ENCODE results near the gene TTC21A.

The TTC21A gene

DNA sequence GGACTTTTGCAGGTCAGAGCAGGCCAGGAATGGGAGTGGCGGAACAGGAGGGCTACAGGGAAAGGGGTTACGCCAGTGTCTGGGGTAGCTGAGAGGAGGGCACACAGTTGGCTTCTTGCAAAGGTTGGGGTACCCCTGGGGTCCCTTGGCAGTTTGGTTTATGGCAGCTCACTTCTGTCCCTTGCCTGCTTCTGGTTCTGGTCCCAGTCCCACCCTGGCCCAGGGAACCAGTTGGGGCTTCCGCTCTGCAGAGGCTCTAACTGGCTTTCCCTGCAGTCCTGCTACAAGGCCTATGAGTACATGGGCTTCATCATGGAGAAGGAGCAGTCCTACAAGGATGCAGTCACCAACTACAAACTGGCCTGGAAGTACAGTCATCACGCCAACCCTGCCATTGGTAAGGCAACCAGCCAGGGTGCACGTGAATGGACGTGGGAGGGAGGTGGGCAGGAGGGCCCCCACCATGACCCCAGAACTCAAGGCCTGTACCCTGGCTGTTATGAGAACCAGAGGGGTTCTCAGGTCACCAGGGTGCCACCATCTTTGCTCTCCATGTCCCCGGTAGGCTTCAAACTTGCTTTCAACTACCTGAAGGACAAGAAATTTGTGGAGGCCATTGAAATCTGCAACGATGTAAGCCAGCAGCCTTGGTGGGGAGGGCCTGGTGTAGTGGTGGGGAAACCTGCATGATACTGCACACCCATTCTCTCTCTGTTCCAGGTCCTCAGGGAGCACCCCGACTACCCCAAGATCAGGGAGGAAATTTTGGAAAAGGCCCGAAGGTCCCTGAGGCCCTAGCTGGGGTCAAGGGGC, 30.7 kb downstream of the TTC21A start:
- TF ChIP-seq, protein P1, sequence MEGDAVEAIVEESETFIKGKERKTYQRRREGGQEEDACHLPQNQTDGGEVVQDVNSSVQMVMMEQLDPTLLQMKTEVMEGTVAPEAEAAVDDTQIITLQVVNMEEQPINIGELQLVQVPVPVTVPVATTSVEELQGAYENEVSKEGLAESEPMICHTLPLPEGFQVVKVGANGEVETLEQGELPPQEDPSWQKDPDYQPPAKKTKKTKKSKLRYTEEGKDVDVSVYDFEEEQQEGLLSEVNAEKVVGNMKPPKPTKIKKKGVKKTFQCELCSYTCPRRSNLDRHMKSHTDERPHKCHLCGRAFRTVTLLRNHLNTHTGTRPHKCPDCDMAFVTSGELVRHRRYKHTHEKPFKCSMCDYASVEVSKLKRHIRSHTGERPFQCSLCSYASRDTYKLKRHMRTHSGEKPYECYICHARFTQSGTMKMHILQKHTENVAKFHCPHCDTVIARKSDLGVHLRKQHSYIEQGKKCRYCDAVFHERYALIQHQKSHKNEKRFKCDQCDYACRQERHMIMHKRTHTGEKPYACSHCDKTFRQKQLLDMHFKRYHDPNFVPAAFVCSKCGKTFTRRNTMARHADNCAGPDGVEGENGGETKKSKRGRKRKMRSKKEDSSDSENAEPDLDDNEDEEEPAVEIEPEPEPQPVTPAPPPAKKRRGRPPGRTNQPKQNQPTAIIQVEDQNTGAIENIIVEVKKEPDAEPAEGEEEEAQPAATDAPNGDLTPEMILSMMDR (IDR thresholded peaks at IDR 0.05; ENCODE audit: insufficient read depth, low read length, missing control alignments) = no peak
- CTCF ChIA-PET = interaction anchor here (0.9 to 1.3 kb wide), 3 partner anchors 11 to 150 kb away, joined by 5 to 11 read pairs (median 6); no protein-coding TSS in a partner anchor
- DNase-seq (ENCODE audit: low read depth, low spot score) = no peak
- no peak overlapping the region for H3K4me3 ChIP-seq (ENCODE audit: low read depth, low read length)
- POLR2A ChIA-PET = interaction anchor here (1.0 kb wide), 1 partner anchor 13 kb away, joined by 3 read pairs; no protein-coding TSS in a partner anchor

DNA sequence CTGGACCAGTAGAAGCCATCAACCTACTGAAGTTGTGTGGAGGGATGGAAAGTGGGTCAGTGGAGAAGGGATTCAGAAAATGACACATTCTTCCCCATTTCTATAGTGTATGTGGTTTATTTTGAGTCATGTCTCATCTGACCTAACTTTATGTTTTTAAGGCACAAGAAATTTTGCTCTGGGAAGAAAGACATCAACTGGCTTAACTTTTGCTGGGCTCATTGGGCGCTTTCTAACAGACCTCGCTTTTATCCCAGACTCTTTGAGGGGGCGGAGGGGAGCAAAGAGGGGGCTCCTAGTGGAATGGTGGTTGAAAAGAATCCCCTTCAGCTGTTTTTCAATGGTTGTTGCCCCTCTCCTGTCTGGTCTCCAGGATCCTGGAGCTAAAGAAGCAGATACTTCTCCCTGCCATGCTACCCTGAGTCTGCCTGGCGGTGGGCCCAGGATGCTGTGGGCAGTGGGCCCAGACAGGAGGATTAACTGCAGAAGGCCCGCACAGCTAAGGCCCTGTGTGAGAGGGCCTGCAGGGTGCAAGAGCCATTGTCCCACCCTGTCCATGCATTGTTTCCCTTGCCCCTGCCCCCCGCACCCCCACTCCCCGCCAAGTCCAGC, 31.4 kb downstream of the TTC21A start:
- POLR2A ChIA-PET = interaction anchor here (1.0 kb wide), 1 partner anchor 12 kb away, joined by 3 read pairs; no protein-coding TSS in a partner anchor
- CTCF ChIA-PET = interaction anchor here (0.9 to 1.1 kb wide), 2 partner anchors 12 to 149 kb away, joined by 6 to 11 read pairs; no protein-coding TSS in a partner anchor
- TF ChIP-seq, protein P1 (IDR thresholded peaks at IDR 0.05; ENCODE audit: insufficient read depth, low read length, missing control alignments) = no peak
- DNase-seq (ENCODE audit: low read depth, low spot score) = no peak
- H3K4me3 ChIP-seq (ENCODE audit: low read depth, low read length) = no peak overlapping the region

DNA sequence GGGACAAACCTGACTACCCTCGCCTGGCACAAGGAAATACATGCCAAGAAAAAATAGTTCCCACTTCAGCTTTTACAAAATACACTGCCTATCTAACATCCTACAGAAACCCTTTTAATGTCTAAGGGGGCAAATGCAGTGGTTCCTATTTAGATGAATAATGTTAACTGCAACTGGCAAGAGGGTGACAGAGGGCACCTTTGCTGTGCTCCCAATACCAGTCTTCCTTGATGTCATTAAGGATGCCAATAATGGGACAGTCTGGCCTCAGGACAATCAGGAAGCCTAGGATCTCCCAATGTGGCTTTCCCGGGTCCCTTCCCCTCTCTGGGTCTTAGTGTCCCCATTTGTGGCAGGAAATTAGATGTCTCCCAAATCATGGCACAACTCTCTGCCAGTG, 32.0 kb downstream of the TTC21A start:
- ChIA-PET POLR2A (interaction anchor here (1.0 kb wide), 1 partner anchor 12 kb away, joined by 3 read pairs; no protein-coding TSS in a partner anchor), CTCF (interaction anchor here (0.9 to 1.1 kb wide), 3 partner anchors 12 to 149 kb away, joined by 4 to 11 read pairs (median 6); no protein-coding TSS in a partner anchor)
- TF ChIP-seq, protein P1 (IDR thresholded peaks at IDR 0.05; ENCODE audit: insufficient read depth, low read length, missing control alignments) = no peak
- DNase-seq (ENCODE audit: low read depth, low spot score) = no peak
- H3K4me3 ChIP-seq (ENCODE audit: low read depth, low read length) = no peak overlapping the region

DNA sequence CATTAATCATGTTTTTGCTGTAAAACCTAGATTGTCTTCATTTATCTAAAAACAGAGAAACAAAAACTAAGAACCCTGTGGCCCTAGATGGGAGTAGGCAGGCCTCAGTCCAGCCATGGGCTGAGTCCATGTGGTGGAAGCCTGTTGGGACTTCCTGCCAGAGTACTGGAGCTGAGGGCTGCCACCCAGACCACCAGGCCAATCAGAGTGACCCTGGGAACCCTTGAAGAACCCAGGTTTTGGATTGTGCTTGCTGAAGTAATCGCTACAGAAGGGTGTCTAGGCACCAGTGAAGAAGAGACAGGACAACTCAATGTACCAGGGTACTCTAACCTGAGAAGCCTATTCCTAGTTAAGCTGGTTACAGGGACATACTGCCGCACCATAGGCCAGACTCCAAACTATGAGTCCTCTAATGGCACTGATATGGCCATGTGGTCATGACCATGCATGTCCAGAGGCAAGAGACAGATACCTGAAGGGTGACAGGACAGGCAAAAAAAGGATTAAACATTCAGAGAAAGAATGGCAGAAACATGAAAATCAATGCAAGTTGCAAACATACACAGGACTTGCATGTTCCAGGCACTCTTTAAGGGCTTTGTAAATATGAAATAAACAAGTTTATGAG, 33.0 kb downstream of the TTC21A start:
- POLR2A ChIA-PET = no interaction called here
- CTCF ChIA-PET = interaction anchor here (1.0 to 2.3 kb wide), 4 partner anchors 8 to 148 kb away, joined by 3 to 11 read pairs (median 6); no protein-coding TSS in a partner anchor
- TF ChIP-seq, protein P1 (IDR thresholded peaks at IDR 0.05; ENCODE audit: insufficient read depth, low read length, missing control alignments) = no peak
- H3K4me3 ChIP-seq (ENCODE audit: low read depth, low read length) = no peak overlapping the region
- DNase-seq (ENCODE audit: low read depth, low spot score) = no peak

DNA sequence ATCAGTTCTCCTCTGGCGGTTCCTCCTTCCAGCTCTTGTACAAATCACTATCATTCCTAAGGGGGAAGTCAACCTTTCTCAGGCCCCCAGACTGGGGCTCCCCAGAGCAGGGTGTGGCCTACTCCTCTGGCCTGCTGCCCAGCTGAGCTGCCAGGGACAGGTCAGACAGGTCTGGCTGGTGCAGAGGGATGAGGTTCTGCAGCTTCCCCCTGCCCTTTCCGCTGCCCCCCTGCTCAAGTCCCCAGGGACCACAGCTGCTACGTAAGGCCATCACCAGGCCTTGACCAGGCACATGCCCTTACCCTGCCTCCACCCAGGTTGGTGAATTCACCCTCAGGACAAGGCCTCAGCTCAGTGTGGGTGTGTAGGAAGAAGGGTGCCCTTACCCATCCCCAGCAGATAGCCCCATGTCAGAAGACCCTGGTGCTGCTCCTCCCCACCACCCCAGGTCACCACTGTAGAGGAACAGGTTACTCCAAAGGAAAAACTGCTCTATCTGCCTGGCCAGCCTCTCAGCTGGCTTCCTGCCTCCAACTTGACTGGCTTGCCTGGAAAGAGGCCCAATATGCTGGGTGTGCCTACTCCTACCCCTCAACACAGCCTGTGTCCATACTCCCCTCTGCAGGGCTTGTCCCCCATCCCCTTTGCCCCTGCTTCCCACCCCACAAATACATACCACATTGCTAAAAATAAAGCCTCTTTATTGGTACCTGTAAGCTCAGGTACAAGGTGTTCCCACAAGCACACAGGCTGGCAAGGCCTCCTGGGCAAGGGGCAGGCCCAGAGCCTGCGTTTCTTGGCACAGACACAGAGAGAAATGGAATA, 33.9 kb downstream of the TTC21A start:
- ChIA-PET CTCF (interaction anchor here (0.6 to 2.3 kb wide), 5 partner anchors 9 to 147 kb away, joined by 3 to 11 read pairs (median 3); partner anchors contain the start of genes GORASP1 and TTC21A), POLR2A (no interaction called here)
- no peak overlapping the region for H3K4me3 ChIP-seq (ENCODE audit: low read depth, low read length)
- TF ChIP-seq, protein P1 (IDR thresholded peaks at IDR 0.05; ENCODE audit: insufficient read depth, low read length, missing control alignments) = no peak
- DNase-seq (ENCODE audit: low read depth, low spot score) = no peak
